GM23338 (cell line): Measurements from ENCODE around the gene DENND6A.

Experiments
- CREB1 ChIP-seq: fragments of 250-450 bp; sonication (Bioruptor Pico); IDR thresholded peaks from 2 replicates; pipeline ENCODE4 v1.5.0; 2020; ENCODE audit warnings: low read depth, mild to moderate bottlenecking, moderate library complexity
- EZH2 ChIP-seq: fragments of 200-600 bp; sonication (generic); IDR thresholded peaks from one replicate; pipeline ENCODE4 v1.8.0; 2017; ENCODE audit warnings: antibody characterized with exemption, mild to moderate bottlenecking, low read depth; ENCODE audit not compliant: unreplicated experiment
- EZH2phosphoT487 ChIP-seq: fragments of 200-600 bp; sonication (generic); IDR thresholded peaks from one replicate; pipeline ENCODE4 v1.8.1; 2018; ENCODE audit warnings: antibody characterized with exemption; ENCODE audit not compliant: unreplicated experiment
- JUNB ChIP-seq: IDR thresholded peaks from one replicate; pipeline ENCODE4 v1.6.1; 2016; ENCODE audit warnings: antibody characterized with exemption; ENCODE audit not compliant: unreplicated experiment
- NANOG ChIP-seq: IDR thresholded peaks from 2 replicates; pipeline ENCODE4 v1.6.1; 2016; ENCODE audit warnings: antibody characterized with exemption, borderline replicate concordance
- POLR2AphosphoS5 ChIP-seq: IDR thresholded peaks from 2 replicates; pipeline ENCODE4 v1.6.1; 2016; ENCODE audit warnings: antibody characterized with exemption, low read depth
- STAT1 ChIP-seq: IDR thresholded peaks from one replicate; pipeline ENCODE4 v1.6.1; 2016; ENCODE audit warnings: antibody characterized with exemption; ENCODE audit not compliant: unreplicated experiment
- ZNF114 ChIP-seq: fragments of 250-450 bp; sonication (Bioruptor Pico); IDR thresholded peaks from 2 replicates; pipeline ENCODE4 v1.5.0; 2020; ENCODE audit warnings: mild to moderate bottlenecking, moderate library complexity
- ZNF331 ChIP-seq: fragments of 250-450 bp; sonication (Bioruptor Pico); IDR thresholded peaks from 2 replicates; pipeline ENCODE4 v1.5.0; 2020; ENCODE audit warnings: low read depth, mild to moderate bottlenecking, moderate library complexity
- TF ChIP-seq, protein P1 (sequence below), 2 experiments: fragments of 200-600 bp in 1 of 2; sonication (generic) in 1 of 2; conservative IDR thresholded peaks; 2 replicates each; pipeline versions ENCODE4 v1.5.1 to v1.6.1; 2016 to 2017; ENCODE audit warnings: antibody characterized with exemption in 2 of 2, low read depth in 2 of 2, mild to moderate bottlenecking in 2 of 2, moderate library complexity in 1 of 2
- TF ChIP-seq, protein P2 (sequence below): IDR thresholded peaks from one replicate; pipeline ENCODE4 v1.6.1; 2018; ENCODE audit warnings: antibody characterized with exemption; ENCODE audit not compliant: unreplicated experiment
- TF ChIP-seq, protein P3 (sequence below): IDR thresholded peaks from 2 replicates; pipeline ENCODE4 v1.6.1; 2016; ENCODE audit warnings: antibody characterized with exemption
- TF ChIP-seq, protein P4 (sequence below): fragments of 250-450 bp; sonication (Bioruptor Pico); IDR thresholded peaks from 2 replicates; pipeline ENCODE4 v1.5.0; 2020; ENCODE audit warnings: mild to moderate bottlenecking, moderate library complexity

DNA sequence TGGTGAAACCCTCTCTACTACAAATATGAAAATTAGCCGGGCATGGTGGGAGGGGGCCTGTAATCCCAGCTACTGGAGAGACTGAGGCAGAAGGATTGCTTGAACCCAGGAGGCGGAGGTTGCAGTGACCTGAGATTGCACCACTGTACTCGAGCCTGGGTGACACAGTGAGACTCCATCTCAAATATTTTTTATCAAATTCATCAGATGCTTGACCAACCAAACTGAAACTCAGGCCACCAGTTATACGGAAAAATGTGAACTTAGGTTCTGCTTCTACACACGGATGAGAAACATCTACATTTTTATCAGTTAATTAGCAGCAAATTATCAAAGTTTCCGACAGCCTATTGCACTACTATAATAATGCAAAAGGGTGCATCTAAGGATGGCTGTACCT, 100.6 kb downstream of the DENND6A start:
- no peak for TF ChIP-seq EZH2phosphoT487
- no peak for TF ChIP-seq JUNB
- TF ChIP-seq, protein P1, sequence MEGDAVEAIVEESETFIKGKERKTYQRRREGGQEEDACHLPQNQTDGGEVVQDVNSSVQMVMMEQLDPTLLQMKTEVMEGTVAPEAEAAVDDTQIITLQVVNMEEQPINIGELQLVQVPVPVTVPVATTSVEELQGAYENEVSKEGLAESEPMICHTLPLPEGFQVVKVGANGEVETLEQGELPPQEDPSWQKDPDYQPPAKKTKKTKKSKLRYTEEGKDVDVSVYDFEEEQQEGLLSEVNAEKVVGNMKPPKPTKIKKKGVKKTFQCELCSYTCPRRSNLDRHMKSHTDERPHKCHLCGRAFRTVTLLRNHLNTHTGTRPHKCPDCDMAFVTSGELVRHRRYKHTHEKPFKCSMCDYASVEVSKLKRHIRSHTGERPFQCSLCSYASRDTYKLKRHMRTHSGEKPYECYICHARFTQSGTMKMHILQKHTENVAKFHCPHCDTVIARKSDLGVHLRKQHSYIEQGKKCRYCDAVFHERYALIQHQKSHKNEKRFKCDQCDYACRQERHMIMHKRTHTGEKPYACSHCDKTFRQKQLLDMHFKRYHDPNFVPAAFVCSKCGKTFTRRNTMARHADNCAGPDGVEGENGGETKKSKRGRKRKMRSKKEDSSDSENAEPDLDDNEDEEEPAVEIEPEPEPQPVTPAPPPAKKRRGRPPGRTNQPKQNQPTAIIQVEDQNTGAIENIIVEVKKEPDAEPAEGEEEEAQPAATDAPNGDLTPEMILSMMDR (conservative IDR thresholded peaks at IDR 0.05; ENCODE audit: low read depth in 2 of 2): no peak
- TF ChIP-seq, protein P2, sequence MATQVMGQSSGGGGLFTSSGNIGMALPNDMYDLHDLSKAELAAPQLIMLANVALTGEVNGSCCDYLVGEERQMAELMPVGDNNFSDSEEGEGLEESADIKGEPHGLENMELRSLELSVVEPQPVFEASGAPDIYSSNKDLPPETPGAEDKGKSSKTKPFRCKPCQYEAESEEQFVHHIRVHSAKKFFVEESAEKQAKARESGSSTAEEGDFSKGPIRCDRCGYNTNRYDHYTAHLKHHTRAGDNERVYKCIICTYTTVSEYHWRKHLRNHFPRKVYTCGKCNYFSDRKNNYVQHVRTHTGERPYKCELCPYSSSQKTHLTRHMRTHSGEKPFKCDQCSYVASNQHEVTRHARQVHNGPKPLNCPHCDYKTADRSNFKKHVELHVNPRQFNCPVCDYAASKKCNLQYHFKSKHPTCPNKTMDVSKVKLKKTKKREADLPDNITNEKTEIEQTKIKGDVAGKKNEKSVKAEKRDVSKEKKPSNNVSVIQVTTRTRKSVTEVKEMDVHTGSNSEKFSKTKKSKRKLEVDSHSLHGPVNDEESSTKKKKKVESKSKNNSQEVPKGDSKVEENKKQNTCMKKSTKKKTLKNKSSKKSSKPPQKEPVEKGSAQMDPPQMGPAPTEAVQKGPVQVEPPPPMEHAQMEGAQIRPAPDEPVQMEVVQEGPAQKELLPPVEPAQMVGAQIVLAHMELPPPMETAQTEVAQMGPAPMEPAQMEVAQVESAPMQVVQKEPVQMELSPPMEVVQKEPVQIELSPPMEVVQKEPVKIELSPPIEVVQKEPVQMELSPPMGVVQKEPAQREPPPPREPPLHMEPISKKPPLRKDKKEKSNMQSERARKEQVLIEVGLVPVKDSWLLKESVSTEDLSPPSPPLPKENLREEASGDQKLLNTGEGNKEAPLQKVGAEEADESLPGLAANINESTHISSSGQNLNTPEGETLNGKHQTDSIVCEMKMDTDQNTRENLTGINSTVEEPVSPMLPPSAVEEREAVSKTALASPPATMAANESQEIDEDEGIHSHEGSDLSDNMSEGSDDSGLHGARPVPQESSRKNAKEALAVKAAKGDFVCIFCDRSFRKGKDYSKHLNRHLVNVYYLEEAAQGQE: no peak
- TF ChIP-seq POLR2AphosphoS5: no peak
- no peak for TF ChIP-seq EZH2
- no peak for TF ChIP-seq ZNF331
- TF ChIP-seq, protein P3, sequence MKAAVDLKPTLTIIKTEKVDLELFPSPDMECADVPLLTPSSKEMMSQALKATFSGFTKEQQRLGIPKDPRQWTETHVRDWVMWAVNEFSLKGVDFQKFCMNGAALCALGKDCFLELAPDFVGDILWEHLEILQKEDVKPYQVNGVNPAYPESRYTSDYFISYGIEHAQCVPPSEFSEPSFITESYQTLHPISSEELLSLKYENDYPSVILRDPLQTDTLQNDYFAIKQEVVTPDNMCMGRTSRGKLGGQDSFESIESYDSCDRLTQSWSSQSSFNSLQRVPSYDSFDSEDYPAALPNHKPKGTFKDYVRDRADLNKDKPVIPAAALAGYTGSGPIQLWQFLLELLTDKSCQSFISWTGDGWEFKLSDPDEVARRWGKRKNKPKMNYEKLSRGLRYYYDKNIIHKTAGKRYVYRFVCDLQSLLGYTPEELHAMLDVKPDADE: no peak
- TF ChIP-seq CREB1 (CRISPR knock-in tag): no peak
- no peak for TF ChIP-seq STAT1
- no peak for TF ChIP-seq NANOG
- TF ChIP-seq ZNF114: no peak
- TF ChIP-seq, protein P4, sequence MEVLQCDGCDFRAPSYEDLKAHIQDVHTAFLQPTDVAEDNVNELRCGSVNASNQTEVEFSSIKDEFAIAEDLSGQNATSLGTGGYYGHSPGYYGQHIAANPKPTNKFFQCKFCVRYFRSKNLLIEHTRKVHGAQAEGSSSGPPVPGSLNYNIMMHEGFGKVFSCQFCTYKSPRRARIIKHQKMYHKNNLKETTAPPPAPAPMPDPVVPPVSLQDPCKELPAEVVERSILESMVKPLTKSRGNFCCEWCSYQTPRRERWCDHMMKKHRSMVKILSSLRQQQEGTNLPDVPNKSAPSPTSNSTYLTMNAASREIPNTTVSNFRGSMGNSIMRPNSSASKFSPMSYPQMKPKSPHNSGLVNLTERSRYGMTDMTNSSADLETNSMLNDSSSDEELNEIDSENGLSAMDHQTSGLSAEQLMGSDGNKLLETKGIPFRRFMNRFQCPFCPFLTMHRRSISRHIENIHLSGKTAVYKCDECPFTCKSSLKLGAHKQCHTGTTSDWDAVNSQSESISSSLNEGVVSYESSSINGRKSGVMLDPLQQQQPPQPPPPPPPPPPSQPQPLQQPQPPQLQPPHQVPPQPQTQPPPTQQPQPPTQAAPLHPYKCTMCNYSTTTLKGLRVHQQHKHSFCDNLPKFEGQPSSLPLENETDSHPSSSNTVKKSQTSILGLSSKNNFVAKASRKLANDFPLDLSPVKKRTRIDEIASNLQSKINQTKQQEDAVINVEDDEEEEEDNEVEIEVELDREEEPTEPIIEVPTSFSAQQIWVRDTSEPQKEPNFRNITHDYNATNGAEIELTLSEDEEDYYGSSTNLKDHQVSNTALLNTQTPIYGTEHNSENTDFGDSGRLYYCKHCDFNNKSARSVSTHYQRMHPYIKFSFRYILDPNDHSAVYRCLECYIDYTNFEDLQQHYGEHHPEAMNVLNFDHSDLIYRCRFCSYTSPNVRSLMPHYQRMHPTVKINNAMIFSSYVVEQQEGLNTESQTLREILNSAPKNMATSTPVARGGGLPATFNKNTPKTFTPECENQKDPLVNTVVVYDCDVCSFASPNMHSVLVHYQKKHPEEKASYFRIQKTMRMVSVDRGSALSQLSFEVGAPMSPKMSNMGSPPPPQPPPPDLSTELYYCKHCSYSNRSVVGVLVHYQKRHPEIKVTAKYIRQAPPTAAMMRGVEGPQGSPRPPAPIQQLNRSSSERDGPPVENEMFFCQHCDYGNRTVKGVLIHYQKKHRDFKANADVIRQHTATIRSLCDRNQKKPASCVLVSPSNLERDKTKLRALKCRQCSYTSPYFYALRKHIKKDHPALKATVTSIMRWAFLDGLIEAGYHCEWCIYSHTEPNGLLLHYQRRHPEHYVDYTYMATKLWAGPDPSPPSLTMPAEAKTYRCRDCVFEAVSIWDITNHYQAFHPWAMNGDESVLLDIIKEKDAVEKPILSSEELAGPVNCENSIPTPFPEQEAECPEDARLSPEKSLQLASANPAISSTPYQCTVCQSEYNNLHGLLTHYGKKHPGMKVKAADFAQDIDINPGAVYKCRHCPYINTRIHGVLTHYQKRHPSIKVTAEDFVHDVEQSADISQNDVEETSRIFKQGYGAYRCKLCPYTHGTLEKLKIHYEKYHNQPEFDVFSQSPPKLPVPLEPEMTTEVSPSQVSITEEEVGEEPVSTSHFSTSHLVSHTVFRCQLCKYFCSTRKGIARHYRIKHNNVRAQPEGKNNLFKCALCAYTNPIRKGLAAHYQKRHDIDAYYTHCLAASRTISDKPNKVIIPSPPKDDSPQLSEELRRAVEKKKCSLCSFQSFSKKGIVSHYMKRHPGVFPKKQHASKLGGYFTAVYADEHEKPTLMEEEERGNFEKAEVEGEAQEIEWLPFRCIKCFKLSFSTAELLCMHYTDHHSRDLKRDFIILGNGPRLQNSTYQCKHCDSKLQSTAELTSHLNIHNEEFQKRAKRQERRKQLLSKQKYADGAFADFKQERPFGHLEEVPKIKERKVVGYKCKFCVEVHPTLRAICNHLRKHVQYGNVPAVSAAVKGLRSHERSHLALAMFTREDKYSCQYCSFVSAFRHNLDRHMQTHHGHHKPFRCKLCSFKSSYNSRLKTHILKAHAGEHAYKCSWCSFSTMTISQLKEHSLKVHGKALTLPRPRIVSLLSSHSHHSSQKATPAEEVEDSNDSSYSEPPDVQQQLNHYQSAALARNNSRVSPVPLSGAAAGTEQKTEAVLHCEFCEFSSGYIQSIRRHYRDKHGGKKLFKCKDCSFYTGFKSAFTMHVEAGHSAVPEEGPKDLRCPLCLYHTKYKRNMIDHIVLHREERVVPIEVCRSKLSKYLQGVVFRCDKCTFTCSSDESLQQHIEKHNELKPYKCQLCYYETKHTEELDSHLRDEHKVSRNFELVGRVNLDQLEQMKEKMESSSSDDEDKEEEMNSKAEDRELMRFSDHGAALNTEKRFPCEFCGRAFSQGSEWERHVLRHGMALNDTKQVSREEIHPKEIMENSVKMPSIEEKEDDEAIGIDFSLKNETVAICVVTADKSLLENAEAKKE (CRISPR knock-in tag): no peak
